ENCODE measurements around the gene PRCP.

GRCh38 chr11:82889133-82890001, 10.9 kb downstream of the PRCP start:
- TF ChIP-seq REST (IDR thresholded peaks at IDR 0.05; ENCODE audit: insufficient read depth in 1 of 2, low read depth in 2 of 2, low read length in 2 of 2) (no peak), POLR2AphosphoS5 (IDR thresholded peaks at IDR 0.05; ENCODE audit: low read depth, low read length) (no peak), TAF1 (IDR thresholded peaks at IDR 0.05; ENCODE audit: borderline replicate concordance, insufficient read depth, low read length) (no peak), FOXP2 (optimal IDR thresholded peaks at IDR 0.05; ENCODE audit: borderline replicate concordance, extremely low read depth, extremely low read length, insufficient read depth) (no peak)
